ENCODE results near the gene CES3. TPM values are rescaled to one million over a fixed set of nuclear protein-coding genes. Genes with fewer than 3 reads are reported as not detected.

The CES3 gene
- polyA plus RNA-seq, 1 donor from 2014 or later = 1.8 TPM

GRCh38 chr16:67017810-67018488, 56.9 kb downstream of the CES3 start:
- Histone ChIP-seq H3K36me3 (ENCODE audit: insufficient read depth, low read length) (no peaks in the 10 kb centered on the region), H3K9me3 (ENCODE audit: low read length) (no peaks in the 10 kb centered on the region), H3K27ac (ENCODE audit: low read length) (no peak overlapping the region), H3K9ac (ENCODE audit: low read length) (no peak overlapping the region), H3K4me2 (ENCODE audit: low read length) (no peak overlapping the region), H3K79me2 (replicated peaks; ENCODE audit: insufficient read depth, low read length) (no peaks in the 10 kb centered on the region), H3K27me3 (ENCODE audit: insufficient read depth, low read depth, low read length) (peaks cover 22% of the 10 kb centered on the region), H3K4me3 (ENCODE audit: low read length) (no peak overlapping the region), H4K20me1 (ENCODE audit: insufficient read depth) (no peaks in the 10 kb centered on the region), H3F3A (ENCODE audit: insufficient read depth, low read length, poor library complexity, severe bottlenecking) (no peaks in the 10 kb centered on the region), H2AFZ (ENCODE audit: low read depth, low read length) (no peak overlapping the region), H3K9me2 (ENCODE audit: insufficient read depth, low read length) (no peaks in the 10 kb centered on the region)
- TF ChIP-seq SMC3 (conservative IDR thresholded peaks at IDR 0.05; ENCODE audit: poor library complexity) (peak; percentile 71), EP300 (conservative IDR thresholded peaks at IDR 0.05; ENCODE audit: poor library complexity, severe bottlenecking) (no peak), CTCF (IDR thresholded peaks at IDR 0.05; ENCODE audit: poor library complexity, severe bottlenecking) (peak; percentile 76), RAD21 (conservative IDR thresholded peaks at IDR 0.05) (peak; percentile 70), EZH2 (IDR thresholded peaks at IDR 0.05; ENCODE audit: borderline replicate concordance, insufficient read depth, low read length, poor library complexity, severe bottlenecking) (no peak), REST (IDR thresholded peaks at IDR 0.05; ENCODE audit: borderline replicate concordance) (no peak), POLR2AphosphoS5 (IDR thresholded peaks at IDR 0.05) (no peak)

- H3K27ac ChIP-seq (ENCODE audit: low read length) = no peak overlapping the region
- H3K4me3 ChIP-seq (ENCODE audit: low read length) = no peak overlapping the region
- TF ChIP-seq EP300 (conservative IDR thresholded peaks at IDR 0.05; ENCODE audit: poor library complexity, severe bottlenecking) = no peak
- no peak for TF ChIP-seq TAF1 (IDR thresholded peaks at IDR 0.05; ENCODE audit: low read depth)
- TF ChIP-seq SMC3 (conservative IDR thresholded peaks at IDR 0.05; ENCODE audit: poor library complexity) = no peak
- TF ChIP-seq POLR2AphosphoS5 (IDR thresholded peaks at IDR 0.05) = no peak
- no peak for TF ChIP-seq EZH2 (IDR thresholded peaks at IDR 0.05; ENCODE audit: borderline replicate concordance, insufficient read depth, low read length, poor library complexity, severe bottlenecking)
- TF ChIP-seq CTCF (IDR thresholded peaks at IDR 0.05; ENCODE audit: poor library complexity, severe bottlenecking) = no peak
- no peak for TF ChIP-seq RAD21 (conservative IDR thresholded peaks at IDR 0.05)
- no peak for TF ChIP-seq REST (IDR thresholded peaks at IDR 0.05; ENCODE audit: borderline replicate concordance)
- no peak for TF ChIP-seq MXI1 (conservative IDR thresholded peaks at IDR 0.05; ENCODE audit: poor library complexity, severe bottlenecking)
- H3K79me2 ChIP-seq (replicated peaks; ENCODE audit: insufficient read depth, low read length) = no peaks in the 10 kb centered on the region
- H4K20me1 ChIP-seq (ENCODE audit: insufficient read depth) = no peaks in the 10 kb centered on the region
- no peak overlapping the region for H2AFZ ChIP-seq (ENCODE audit: low read depth, low read length)
- H3K9me3 ChIP-seq (ENCODE audit: low read length) = no peaks in the 10 kb centered on the region
- H3F3A ChIP-seq (ENCODE audit: insufficient read depth, low read length, poor library complexity, severe bottlenecking) = no peaks in the 10 kb centered on the region
- no peaks in the 10 kb centered on the region for H3K36me3 ChIP-seq (ENCODE audit: insufficient read depth, low read length)
- no peak overlapping the region for H3K9ac ChIP-seq (ENCODE audit: low read length)
- peaks cover 13% of the 10 kb centered on the region for H3K27me3 ChIP-seq (ENCODE audit: insufficient read depth, low read depth, low read length)
- no peak overlapping the region for H3K4me2 ChIP-seq (ENCODE audit: low read length)
- no peaks in the 10 kb centered on the region for H3K9me2 ChIP-seq (ENCODE audit: insufficient read depth, low read length)
These were observed 58.1 kb downstream of the CES3 start for GRCh38 chr16:67019171-67019570.
